DND-41 (cell line): ENCODE measurements around the gene TMEM116.

Experiments
- EZH2 ChIP-seq: IDR thresholded peaks from 3 replicates; pipeline ENCODE4 v1.6.1; 2012; ENCODE audit warnings: borderline replicate concordance, low read depth, mild to moderate bottlenecking, moderate library complexity, low read length, inconsistent platforms; ENCODE audit not compliant: severe bottlenecking
- TF ChIP-seq, protein P1 (sequence below): IDR thresholded peaks from 2 replicates; pipeline ENCODE4 v1.5.1; 2012; ENCODE audit warnings: borderline replicate concordance, low read length, moderate library complexity, mild to moderate bottlenecking; ENCODE audit not compliant: poor library complexity, severe bottlenecking; ENCODE audit errors: extremely low read depth

DNA sequence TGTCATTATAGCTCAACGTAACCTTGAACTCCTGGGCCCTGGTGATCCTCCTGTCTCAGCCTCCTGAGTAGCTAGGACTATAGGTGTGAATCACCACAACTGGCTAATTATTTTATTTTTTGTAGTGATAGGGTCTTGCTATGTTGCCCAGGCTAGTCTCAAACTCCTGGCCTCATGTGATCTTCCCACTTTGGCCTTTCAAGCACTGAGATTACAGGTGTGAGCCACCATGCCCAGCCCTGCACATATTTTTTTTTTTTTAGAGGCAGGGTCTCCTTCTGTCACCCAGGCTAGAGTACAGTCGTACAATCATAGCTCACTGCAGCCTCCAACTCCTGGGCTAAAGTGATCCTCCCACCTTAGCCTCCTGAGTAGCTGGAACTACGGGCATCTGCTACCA is 8.9 kb downstream of the TMEM116 start:
- TF ChIP-seq, protein P1, sequence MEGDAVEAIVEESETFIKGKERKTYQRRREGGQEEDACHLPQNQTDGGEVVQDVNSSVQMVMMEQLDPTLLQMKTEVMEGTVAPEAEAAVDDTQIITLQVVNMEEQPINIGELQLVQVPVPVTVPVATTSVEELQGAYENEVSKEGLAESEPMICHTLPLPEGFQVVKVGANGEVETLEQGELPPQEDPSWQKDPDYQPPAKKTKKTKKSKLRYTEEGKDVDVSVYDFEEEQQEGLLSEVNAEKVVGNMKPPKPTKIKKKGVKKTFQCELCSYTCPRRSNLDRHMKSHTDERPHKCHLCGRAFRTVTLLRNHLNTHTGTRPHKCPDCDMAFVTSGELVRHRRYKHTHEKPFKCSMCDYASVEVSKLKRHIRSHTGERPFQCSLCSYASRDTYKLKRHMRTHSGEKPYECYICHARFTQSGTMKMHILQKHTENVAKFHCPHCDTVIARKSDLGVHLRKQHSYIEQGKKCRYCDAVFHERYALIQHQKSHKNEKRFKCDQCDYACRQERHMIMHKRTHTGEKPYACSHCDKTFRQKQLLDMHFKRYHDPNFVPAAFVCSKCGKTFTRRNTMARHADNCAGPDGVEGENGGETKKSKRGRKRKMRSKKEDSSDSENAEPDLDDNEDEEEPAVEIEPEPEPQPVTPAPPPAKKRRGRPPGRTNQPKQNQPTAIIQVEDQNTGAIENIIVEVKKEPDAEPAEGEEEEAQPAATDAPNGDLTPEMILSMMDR = no peak
- no peak for TF ChIP-seq EZH2
